Testis (tissue), 3 donors: ENCODE measurements around the gene LCNL1. TPM values are rescaled to one million over a fixed set of nuclear protein-coding genes. Genes with fewer than 3 reads are reported as not detected.

Experiments used
- DNase-seq: peaks from one replicate; pipeline ENCODE4 v3.0.0-alpha.2; 2019
- H3K27ac ChIP-seq, 2 donors: fragments of 200-600 bp; sonication (generic); one replicate each; pipeline ENCODE4 v1.5.1; 2019
- H3K27me3 ChIP-seq: fragments of 200-600 bp; sonication (generic); one replicate; pipeline ENCODE4 v1.5.1; 2019
- H3K36me3 ChIP-seq: fragments of 200-600 bp; sonication (generic); one replicate; pipeline ENCODE4 v1.5.1; 2017; ENCODE audit warnings: low read depth; ENCODE audit errors: missing control alignments
- H3K4me1 ChIP-seq: fragments of 200-600 bp; sonication (generic); one replicate; pipeline ENCODE4 v1.5.1; 2019
- H3K4me3 ChIP-seq, 2 donors: fragments of 200-600 bp; sonication (generic); one replicate each; pipeline ENCODE4 v1.5.1; 2017 to 2019
- H3K9me3 ChIP-seq: fragments of 200-600 bp; sonication (generic); one replicate; pipeline ENCODE4 v1.5.1; 2017
- POLR2A ChIP-seq: fragments of 450-650 bp; IDR thresholded peaks from one replicate; pipeline ENCODE4 v1.6.1; 2017; ENCODE audit warnings: antibody characterized with exemption, mild to moderate bottlenecking, moderate library complexity
- WGBS, 2 donors: methylation state at CpG; one replicate each; pipeline ENCODE4 v1.1.5; 2018; 5-methylcytosine and 5-hydroxymethylcytosine counted together
- intact Hi-C: fragments of 100-400 bp; cut with DNase I; formaldehyde crosslinking; loops from one replicate; pipeline ENCODE4 v1.15.1; 2023; ENCODE audit warnings: low total_unique reads
- polyA plus RNA-seq: library from polyadenylated mRNA; stranded (reverse); fragments of 350-450 nt; fragmentation: Illumina TruSeq; extraction: RNeasy Lipid Tissue Mini Kit (QIAGEN cat#74804); gene quantifications from one replicate; pipeline ENCODE4 v1.2.3, GENCODE V29; 2014; ENCODE audit warnings: low read depth, low replicate concordance; ENCODE audit not compliant: insufficient read depth
- total RNA-seq, 2 donors: library from RNA; depleted of rRNA; stranded (reverse); fragments of >200 nt; gene quantifications; one replicate each; pipeline ENCODE4 v1.2.3, GENCODE V29; 2016
- TF ChIP-seq, protein P1 (sequence below), 3 experiments: fragments of 450-650 bp in 2 of 3; fragments of 200-600 bp in 1 of 3; sonication (generic) in 1 of 3; IDR thresholded peaks; one replicate each; pipeline ENCODE4 v1.5.1; 2016 to 2019; ENCODE audit warnings: antibody characterized with exemption in 3 of 3, mild to moderate bottlenecking in 2 of 3, moderate library complexity in 1 of 3

Gene LCNL1
- total and polyA plus RNA-seq, 3 donors from 2014 or later: 17.5 to 131 (median 59.3) TPM

DNA sequence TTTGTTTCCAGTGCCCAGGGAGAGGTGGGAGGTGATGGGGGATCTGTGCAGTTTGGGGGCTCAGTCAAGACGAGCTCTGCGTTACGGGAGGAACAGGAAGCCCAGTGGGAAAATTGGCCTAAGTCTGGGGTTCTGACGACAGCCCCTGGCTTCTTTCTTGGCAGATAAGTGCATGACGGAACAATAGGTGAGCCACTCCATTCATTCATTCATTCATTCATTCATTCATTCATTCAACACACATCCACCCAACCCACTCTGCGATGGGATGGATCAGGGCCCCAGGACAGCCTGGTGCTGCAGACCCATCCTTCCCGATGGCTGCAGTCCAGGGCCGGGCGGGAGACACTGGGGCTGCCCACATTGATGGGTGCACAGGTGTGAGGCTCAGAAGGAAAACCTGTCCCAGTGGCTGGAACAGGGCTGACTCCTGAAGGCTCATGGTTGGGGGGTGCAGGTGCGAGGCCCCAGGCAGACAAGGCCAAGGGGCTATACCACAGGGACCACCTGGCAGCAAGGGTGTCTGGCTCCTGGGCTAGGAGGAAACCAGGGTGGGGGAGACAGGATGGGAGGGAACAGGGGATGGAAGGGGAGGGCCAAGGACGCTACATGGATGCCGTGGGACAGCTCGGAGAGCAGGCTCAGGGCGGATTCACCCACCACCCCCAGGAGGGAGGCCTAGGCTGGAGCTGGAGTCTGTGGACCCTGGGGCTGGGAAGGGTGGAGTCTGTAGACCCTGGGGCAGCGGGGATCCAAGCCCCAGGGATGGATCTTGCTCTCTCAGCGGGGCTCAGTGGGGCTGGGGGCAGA lies 1.9 kb upstream of the LCNL1 start:
- Histone ChIP-seq H3K27ac (peak overlapping the region in 1 of 2 donors; percentile 77), H3K36me3 (no peaks in the 10 kb centered on the region), H3K4me1 (peaks cover 44% of the 10 kb centered on the region), H3K4me3 (peak overlapping the region in 1 of 2 donors; percentile 67), H3K9me3 (no peaks in the 10 kb centered on the region), H3K27me3 (no peaks in the 10 kb centered on the region)
- TF ChIP-seq, protein P1, sequence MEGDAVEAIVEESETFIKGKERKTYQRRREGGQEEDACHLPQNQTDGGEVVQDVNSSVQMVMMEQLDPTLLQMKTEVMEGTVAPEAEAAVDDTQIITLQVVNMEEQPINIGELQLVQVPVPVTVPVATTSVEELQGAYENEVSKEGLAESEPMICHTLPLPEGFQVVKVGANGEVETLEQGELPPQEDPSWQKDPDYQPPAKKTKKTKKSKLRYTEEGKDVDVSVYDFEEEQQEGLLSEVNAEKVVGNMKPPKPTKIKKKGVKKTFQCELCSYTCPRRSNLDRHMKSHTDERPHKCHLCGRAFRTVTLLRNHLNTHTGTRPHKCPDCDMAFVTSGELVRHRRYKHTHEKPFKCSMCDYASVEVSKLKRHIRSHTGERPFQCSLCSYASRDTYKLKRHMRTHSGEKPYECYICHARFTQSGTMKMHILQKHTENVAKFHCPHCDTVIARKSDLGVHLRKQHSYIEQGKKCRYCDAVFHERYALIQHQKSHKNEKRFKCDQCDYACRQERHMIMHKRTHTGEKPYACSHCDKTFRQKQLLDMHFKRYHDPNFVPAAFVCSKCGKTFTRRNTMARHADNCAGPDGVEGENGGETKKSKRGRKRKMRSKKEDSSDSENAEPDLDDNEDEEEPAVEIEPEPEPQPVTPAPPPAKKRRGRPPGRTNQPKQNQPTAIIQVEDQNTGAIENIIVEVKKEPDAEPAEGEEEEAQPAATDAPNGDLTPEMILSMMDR (IDR thresholded peaks at IDR 0.05): no peak
- no peak for TF ChIP-seq POLR2A
- WGBS, 2 donors: 64 to 71% methylated on average over 8 to 16 of the region's 16 CpGs
- no peak for DNase-seq
- intact Hi-C loops: no loop called here

DNA sequence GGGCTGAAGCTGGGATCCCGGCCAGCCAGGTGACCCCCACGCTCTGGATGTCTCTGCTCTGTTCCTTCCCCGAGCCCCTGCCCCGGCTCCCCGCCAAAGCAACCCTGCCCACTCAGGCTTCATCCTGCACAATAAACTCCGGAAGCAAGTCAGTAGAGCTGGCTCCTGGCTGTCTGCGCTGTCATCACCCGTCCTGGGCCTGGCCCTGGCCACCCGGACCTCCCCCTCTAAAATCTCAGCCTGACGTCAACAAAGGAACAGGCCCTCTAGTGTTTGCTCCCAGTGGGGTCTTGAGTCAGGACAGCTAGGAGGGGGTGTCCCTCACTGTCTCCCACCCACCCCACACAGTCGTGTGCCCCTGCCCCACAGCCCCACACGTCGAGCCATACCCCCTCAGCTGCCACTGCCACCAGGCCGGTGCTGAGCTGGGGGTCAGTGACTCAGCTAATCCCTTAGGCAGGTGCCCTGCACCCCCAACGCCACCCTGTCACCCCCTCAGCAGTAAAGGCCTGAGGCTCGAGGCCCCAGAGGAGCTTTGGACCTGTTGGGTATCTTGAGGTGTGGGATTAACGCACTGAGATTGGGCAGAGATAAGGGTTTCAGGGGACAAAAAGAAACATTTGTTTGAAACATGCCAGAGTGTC lies 1.1 kb upstream of the LCNL1 start:
- Histone ChIP-seq H3K27me3 (no peaks in the 10 kb centered on the region), H3K27ac (peak overlapping the region; percentile 24 to 68), H3K4me3 (no peak overlapping the region), H3K9me3 (no peaks in the 10 kb centered on the region), H3K36me3 (no peaks in the 10 kb centered on the region), H3K4me1 (peaks cover 38% of the 10 kb centered on the region)
- TF ChIP-seq POLR2A: no peak
- TF ChIP-seq, protein P1 (IDR thresholded peaks at IDR 0.05): no peak
- 35 to 51% methylated on average over 13 to 17 of the region's 17 CpGs for WGBS, 2 donors
- peak; percentile 74 for DNase-seq
- intact Hi-C loops: no loop called here

DNA sequence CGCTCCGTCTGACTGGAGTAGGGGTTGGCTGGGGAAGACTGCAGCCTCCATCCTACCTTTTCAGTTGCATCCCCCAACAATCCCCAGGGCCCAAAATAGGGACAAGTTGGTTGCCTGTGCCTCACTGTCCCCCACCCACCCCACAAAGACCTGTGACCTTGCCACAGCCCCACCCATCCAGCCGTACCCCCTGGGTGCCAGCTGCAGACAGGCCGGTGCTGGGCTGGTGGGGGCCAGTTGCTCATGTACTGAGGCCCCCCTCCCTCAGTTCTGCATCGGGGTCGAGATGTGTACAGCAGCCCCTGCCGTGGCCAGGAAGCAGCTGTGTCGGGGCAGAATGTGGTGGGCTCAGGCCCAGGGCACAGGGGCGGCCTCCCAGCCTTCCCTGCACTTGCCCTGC lies 374 bp downstream of the LCNL1 start:
- H3K36me3 ChIP-seq: no peaks in the 10 kb centered on the region
- no peaks in the 10 kb centered on the region for H3K9me3 ChIP-seq
- WGBS, 2 donors: 60 to 61% methylated on average over 7 to 9 of the region's 9 CpGs
- H3K4me1 ChIP-seq: peaks cover 33% of the 10 kb centered on the region
- no peak overlapping the region for H3K27ac ChIP-seq
- TF ChIP-seq, protein P1 (IDR thresholded peaks at IDR 0.05): no peak
- TF ChIP-seq POLR2A: no peak
- intact Hi-C loops: no loop called here
- DNase-seq: no peak
- H3K4me3 ChIP-seq: no peak overlapping the region
- H3K27me3 ChIP-seq: no peaks in the 10 kb centered on the region

DNA sequence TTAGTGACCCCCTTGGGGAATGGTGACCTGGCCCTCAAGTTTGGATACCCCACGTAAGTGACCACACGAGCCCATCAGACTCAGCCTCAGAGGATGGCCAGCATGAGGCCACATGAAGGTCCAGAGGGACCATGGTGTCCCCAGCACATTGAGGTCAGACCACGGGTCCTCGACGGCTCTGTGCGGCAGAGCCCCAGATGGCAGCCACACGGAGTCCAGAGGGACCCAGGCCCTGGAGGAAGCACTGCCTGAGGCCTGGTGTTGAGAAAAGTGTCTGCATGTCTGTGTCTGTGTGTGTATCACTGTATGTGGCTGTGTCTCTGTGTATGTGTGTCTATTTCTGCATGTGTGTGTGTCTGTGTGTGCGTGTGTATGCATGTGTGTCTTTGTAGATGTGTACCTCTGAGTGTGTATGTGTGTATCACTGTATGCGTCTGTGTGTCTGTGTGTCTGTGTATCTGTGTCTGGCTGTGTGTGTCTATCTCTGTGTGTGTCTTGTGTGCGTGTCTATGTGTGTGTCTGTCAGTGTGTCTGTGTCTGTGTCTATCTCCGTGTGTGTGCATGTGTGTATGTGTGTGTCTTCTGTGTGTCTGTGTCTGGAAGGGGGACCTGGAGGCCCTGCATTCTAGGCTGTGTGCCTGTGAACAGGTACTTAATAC lies 992 bp downstream of the LCNL1 start:
- H3K27ac ChIP-seq: no peak overlapping the region
- intact Hi-C loops: no loop called here
- no peaks in the 10 kb centered on the region for H3K27me3 ChIP-seq
- H3K36me3 ChIP-seq: no peaks in the 10 kb centered on the region
- H3K4me3 ChIP-seq: no peak overlapping the region
- WGBS, 2 donors: 71 to 73% methylated on average over 10 to 11 of the region's 11 CpGs
- H3K9me3 ChIP-seq: no peaks in the 10 kb centered on the region
- no peak for DNase-seq
- TF ChIP-seq POLR2A: no peak
- TF ChIP-seq, protein P1 (IDR thresholded peaks at IDR 0.05): no peak
- H3K4me1 ChIP-seq: peaks cover 33% of the 10 kb centered on the region
